ENCODE measurements around the gene RNPEPL1.
"Not testable (repeated sequence)": the region's sequence is repeated elsewhere in the genome, so short reads cannot be mapped to it uniquely, and the experiment has no call there.

The RNPEPL1 gene

GRCh38 chr2:240614391-240614790 lies 46.1 kb downstream of the RNPEPL1 start:
- H3K9me3 Mint-ChIP-seq = peaks cover 11% of the 10 kb centered on the region
- H3K27ac Mint-ChIP-seq = no peak overlapping the region
- no peak overlapping the region for H3K4me3 Mint-ChIP-seq
- H3K4me1 Mint-ChIP-seq = peaks cover 18% of the 10 kb centered on the region
- H3K27me3 Mint-ChIP-seq (ENCODE audit: low read depth) = no peaks in the 10 kb centered on the region
- H3K36me3 Mint-ChIP-seq (ENCODE audit: low read depth) = peaks cover 27% of the 10 kb centered on the region
- TF ChIP-seq, protein P1, sequence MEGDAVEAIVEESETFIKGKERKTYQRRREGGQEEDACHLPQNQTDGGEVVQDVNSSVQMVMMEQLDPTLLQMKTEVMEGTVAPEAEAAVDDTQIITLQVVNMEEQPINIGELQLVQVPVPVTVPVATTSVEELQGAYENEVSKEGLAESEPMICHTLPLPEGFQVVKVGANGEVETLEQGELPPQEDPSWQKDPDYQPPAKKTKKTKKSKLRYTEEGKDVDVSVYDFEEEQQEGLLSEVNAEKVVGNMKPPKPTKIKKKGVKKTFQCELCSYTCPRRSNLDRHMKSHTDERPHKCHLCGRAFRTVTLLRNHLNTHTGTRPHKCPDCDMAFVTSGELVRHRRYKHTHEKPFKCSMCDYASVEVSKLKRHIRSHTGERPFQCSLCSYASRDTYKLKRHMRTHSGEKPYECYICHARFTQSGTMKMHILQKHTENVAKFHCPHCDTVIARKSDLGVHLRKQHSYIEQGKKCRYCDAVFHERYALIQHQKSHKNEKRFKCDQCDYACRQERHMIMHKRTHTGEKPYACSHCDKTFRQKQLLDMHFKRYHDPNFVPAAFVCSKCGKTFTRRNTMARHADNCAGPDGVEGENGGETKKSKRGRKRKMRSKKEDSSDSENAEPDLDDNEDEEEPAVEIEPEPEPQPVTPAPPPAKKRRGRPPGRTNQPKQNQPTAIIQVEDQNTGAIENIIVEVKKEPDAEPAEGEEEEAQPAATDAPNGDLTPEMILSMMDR (IDR thresholded peaks at IDR 0.05; ENCODE audit: unreplicated experiment in 3 of 3) = no peak

- Mint-ChIP-seq H3K4me1 (peaks cover 18% of the 10 kb centered on the region), H3K27ac (peak overlapping the region in 2 of 3 experiments; percentile 67 to 82), H3K27me3 (ENCODE audit: low read depth) (no peaks in the 10 kb centered on the region), H3K36me3 (ENCODE audit: low read depth) (peaks cover 27% of the 10 kb centered on the region), H3K4me3 (no peak overlapping the region), H3K9me3 (peaks cover 11% of the 10 kb centered on the region)
- TF ChIP-seq, protein P1 (IDR thresholded peaks at IDR 0.05; ENCODE audit: unreplicated experiment in 3 of 3) = no peak
Measured at GRCh38 chr2:240615396-240615795, 47.1 kb downstream of the RNPEPL1 start.

DNA sequence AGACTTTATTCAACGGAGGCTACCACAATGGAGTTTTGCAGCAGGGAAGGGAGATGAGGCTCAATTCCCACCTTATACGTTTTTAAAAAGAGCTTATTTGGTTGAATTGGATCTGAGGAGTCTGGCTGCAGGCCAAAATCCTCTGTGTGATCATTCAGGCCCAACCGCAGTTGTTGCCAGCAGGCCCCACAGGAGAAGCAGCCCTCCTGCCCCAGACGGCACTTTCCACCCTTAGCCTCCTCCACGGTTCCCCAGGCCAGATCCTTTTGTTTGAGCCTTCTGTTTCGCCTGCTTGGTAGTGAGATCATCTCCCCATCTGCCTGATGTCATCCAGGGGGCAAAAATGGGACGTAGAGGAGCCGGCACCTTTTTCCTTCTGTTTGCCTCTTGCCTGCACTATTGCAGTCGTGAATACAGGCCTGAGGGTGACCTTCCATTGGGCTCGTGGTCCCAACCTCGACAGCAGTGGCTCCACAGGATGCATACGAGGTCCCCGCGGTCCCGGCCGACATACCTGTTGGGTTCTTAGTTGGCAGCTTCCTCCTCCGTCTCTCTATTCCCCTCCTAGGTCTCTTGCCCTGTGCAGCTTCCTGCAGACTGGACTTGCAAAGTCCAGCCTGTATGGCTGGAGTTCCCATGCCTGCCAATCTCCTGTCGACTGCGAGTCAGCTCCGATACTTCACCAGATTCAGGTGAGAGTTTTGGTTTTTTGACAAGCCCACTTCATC lies 47.7 kb downstream of the RNPEPL1 start:
- peaks cover 18% of the 10 kb centered on the region for H3K4me1 Mint-ChIP-seq
- peak overlapping the region in 2 of 3 experiments; percentile 67 to 82 for H3K27ac Mint-ChIP-seq
- H3K27me3 Mint-ChIP-seq (ENCODE audit: low read depth) = no peaks in the 10 kb centered on the region
- no peak overlapping the region for H3K4me3 Mint-ChIP-seq
- peaks cover 27% of the 10 kb centered on the region for H3K36me3 Mint-ChIP-seq (ENCODE audit: low read depth)
- TF ChIP-seq, protein P1 (IDR thresholded peaks at IDR 0.05; ENCODE audit: unreplicated experiment in 3 of 3) = no peak
- peaks cover 11% of the 10 kb centered on the region for H3K9me3 Mint-ChIP-seq

- peaks cover 11% of the 10 kb centered on the region for H3K9me3 Mint-ChIP-seq
Measured at GRCh38 chr2:240616860-240617666, 48.8 kb downstream of the RNPEPL1 start.

GRCh38 chr2:240618776-240619175 lies 50.5 kb downstream of the RNPEPL1 start:
- TF ChIP-seq, protein P1 (IDR thresholded peaks at IDR 0.05; ENCODE audit: unreplicated experiment in 3 of 3) = no peak
- H3K27me3 Mint-ChIP-seq (ENCODE audit: low read depth) = no peaks in the 10 kb centered on the region
- H3K9me3 Mint-ChIP-seq = peaks cover 11% of the 10 kb centered on the region

More at GRCh38 chr2:240616860-240617666, 48.8 kb downstream of the RNPEPL1 start:
- H3K36me3 Mint-ChIP-seq (ENCODE audit: low read depth) = peaks cover 19% of the 10 kb centered on the region
- H3K4me3 Mint-ChIP-seq; H3K27ac Mint-ChIP-seq; H3K27me3 Mint-ChIP-seq (ENCODE audit: low read depth): not testable (repeated sequence)
- H3K4me1 Mint-ChIP-seq = peaks cover 14% of the 10 kb centered on the region

GRCh38 chr2:240619506-240620148 lies 51.3 kb downstream of the RNPEPL1 start:
- peaks cover 19% of the 10 kb centered on the region for H3K4me1 Mint-ChIP-seq
- peaks cover 11% of the 10 kb centered on the region for H3K9me3 Mint-ChIP-seq
- no peaks in the 10 kb centered on the region for H3K27me3 Mint-ChIP-seq (ENCODE audit: low read depth)
- H3K4me3 Mint-ChIP-seq = no peak overlapping the region
- H3K36me3 Mint-ChIP-seq (ENCODE audit: low read depth) = peaks cover 19% of the 10 kb centered on the region
- TF ChIP-seq, protein P1 (IDR thresholded peaks at IDR 0.05; ENCODE audit: unreplicated experiment in 3 of 3) = no peak
- no peak overlapping the region for H3K27ac Mint-ChIP-seq

More at GRCh38 chr2:240618776-240619175, 50.5 kb downstream of the RNPEPL1 start:
- Mint-ChIP-seq H3K27ac (no peak overlapping the region), H3K4me1 (peaks cover 19% of the 10 kb centered on the region), H3K4me3 (no peak overlapping the region), H3K36me3 (ENCODE audit: low read depth) (peaks cover 19% of the 10 kb centered on the region)
